HEK293T (cell line): Measurements from ENCODE around the gene OGA.

ENCODE experiments used
- BHLHE40 ChIP-seq: fragments of 450-650 bp; IDR thresholded peaks from 2 replicates; pipeline ENCODE4 v1.6.1; 2016; ENCODE audit warnings: mild to moderate bottlenecking, moderate library complexity, borderline replicate concordance
- FOXA1 ChIP-seq: fragments of 450-650 bp; IDR thresholded peaks from 2 replicates; pipeline ENCODE4 v1.6.1; 2016; ENCODE audit warnings: mild to moderate bottlenecking
- FOXK2 ChIP-seq: fragments of 450-650 bp; IDR thresholded peaks from 2 replicates; pipeline ENCODE4 v1.6.1; 2016; ENCODE audit warnings: mild to moderate bottlenecking
- FOXM1 ChIP-seq: fragments of 450-650 bp; IDR thresholded peaks from 2 replicates; pipeline ENCODE4 v1.6.1; 2017; ENCODE audit warnings: mild to moderate bottlenecking, borderline replicate concordance
- HDGF ChIP-seq: fragments of 450-650 bp; IDR thresholded peaks from 2 replicates; pipeline ENCODE4 v1.6.1; 2017; ENCODE audit warnings: antibody characterized with exemption, borderline replicate concordance
- PKNOX1 ChIP-seq: fragments of 450-650 bp; IDR thresholded peaks from 2 replicates; pipeline ENCODE4 v1.6.1; 2016
- TARDBP ChIP-seq: fragments of 450-650 bp; IDR thresholded peaks from 2 replicates; pipeline ENCODE4 v1.6.1; 2016
- ZNF384 ChIP-seq: fragments of 450-650 bp; IDR thresholded peaks from 2 replicates; pipeline ENCODE4 v1.6.1; 2016

- TF ChIP-seq TARDBP (no peak), BHLHE40 (no peak), FOXK2 (no peak), ZNF384 (no peak), FOXM1 (no peak), HDGF (no peak), FOXA1 (no peak), PKNOX1 (no peak)
Observed at GRCh38 chr10:101749047-101750016, 68.9 kb downstream of the OGA start.
